Limb (tissue), 2 donors: ENCODE measurements around the gene ILF2.

Experiments
- DNase-seq, 2 donors: peaks; one replicate each; pipeline ENCODE4 v3.0.0-alpha.2; 2016; ENCODE audit errors: extremely low spot score in 2 of 2

ILF2 gene

GRCh38 chr1:153627715-153628626 is 42.8 kb downstream of the ILF2 start, which contains the start of gene S100A1:
Gene S100A1 (plus strand): TSS chr1:153628434. CDS start chr1:153630522, 2,088 bp downstream.
- DNase-seq, result peak in 1 of 2 donors; percentile 63

GRCh38 chr1:153626904-153627714 is 43.7 kb downstream of the ILF2 start, which contains the start of gene S100A13:
Gene S100A13 (minus strand): TSS chr1:153627505. CDS start chr1:153626472, 1,033 bp downstream.
- peak; percentile 83 to 86 for DNase-seq

DNA sequence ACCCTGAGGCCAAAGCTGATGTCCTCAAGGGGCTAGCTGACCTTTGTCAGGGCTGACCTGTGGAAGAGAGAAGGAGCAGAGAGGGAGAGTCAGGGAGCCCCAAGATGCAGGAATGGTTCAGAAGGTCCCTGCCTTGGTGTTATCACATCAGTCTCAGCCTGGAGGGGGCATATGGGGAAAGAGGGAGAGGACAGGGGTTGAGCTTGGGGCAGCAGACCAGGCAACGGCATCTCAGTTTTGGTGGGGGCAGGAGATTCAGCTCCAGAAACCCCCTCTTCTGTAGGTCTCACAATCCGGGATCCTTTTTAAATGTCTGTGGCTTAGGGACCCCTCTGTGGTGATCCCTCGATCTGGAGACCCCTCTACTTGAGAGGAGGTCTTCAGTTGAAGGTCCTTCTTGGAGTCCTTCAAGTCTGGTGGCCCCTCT is 44.3 kb downstream of the ILF2 start:
- no peak for DNase-seq

DNA sequence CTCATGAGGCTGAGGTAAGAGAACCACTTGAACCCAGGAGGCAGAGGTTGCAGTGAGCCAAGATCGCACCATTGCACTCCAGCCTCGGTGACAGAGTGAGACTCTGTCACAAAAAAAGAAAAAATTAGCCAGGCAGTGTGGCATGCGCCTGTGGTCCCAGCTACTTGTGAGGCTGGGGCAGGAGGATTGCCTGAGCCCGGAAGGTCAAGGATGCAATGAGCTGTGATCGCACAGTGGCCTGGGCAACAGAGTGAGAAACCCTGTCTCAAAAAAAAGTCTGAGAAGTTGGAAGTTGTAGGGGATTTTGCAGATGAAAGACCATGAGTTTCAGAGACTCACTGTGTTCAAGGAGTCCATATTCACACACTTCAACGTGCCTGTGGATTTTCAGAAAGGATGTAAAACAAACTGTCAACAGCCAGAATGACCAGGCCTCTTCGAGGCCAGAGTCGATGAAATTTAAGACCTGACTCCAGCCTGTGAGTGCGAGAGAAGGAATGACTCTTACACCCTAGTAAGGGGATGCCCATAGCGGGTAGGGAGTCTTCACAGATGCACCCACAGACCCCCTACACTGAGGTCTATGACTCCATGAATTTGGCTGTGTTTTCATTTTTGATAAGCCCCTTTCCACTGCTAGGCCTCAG is 45.7 kb downstream of the ILF2 start:
- no peak for DNase-seq

DNA sequence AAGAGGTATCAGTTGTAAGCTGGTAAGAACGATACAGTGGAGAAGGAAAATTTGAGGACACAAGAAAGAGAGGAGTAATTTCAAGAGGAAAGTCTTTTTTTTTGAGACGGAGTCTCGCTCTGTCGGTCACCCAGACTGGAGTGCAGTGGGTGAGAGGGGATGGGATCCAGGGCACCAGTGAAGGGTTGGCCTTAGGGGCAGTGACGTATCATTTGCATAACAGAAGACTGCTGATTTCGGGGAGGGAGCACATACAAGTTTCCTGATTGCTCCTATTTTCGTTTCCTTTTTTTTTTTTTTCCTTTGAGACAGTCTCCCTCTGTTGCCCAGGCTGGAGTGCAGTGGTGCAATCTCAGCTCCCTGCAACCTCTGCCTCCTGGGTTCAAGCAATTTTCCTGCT is 47.7 kb downstream of the ILF2 start:
- DNase-seq, result no peak

DNA sequence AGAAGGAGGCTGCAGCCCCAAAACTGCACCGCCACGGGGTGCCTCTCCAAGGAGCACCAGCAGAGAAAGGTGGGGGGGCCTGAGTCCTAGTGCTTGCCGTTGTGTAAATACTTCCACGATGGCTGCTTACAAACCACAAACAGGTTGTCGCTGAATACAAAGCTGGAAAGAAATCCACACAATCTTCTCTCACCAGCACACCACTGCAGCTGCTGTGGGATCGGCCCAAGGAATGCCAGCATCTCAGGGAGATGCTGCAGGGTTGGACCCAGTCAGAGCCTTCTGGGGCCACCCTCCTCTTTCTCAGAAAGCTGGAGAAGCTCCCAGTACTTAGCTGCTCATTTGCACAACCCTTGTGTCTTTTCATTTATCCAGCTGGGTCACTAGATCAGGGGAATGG is 51.6 kb downstream of the ILF2 start:
- no peak for DNase-seq

GRCh38 chr1:153617663-153618062 is 53.1 kb downstream of the ILF2 start:
- peak in 1 of 2 donors; percentile 79 for DNase-seq

GRCh38 chr1:153616917-153617311 is 53.9 kb downstream of the ILF2 start:
- DNase-seq, result no peak

GRCh38 chr1:153616144-153616916 is 54.5 kb downstream of the ILF2 start, which contains the start of gene S100A14:
Gene S100A14 (minus strand): TSS chr1:153616325. CDS start chr1:153615858, 467 bp downstream.
- no peak for DNase-seq

GRCh38 chr1:153615406-153615805 is 55.4 kb downstream of the ILF2 start:
- no peak for DNase-seq

- no peak for DNase-seq
These were observed 55.9 kb downstream of the ILF2 start for GRCh38 chr1:153614906-153615305.

DNA sequence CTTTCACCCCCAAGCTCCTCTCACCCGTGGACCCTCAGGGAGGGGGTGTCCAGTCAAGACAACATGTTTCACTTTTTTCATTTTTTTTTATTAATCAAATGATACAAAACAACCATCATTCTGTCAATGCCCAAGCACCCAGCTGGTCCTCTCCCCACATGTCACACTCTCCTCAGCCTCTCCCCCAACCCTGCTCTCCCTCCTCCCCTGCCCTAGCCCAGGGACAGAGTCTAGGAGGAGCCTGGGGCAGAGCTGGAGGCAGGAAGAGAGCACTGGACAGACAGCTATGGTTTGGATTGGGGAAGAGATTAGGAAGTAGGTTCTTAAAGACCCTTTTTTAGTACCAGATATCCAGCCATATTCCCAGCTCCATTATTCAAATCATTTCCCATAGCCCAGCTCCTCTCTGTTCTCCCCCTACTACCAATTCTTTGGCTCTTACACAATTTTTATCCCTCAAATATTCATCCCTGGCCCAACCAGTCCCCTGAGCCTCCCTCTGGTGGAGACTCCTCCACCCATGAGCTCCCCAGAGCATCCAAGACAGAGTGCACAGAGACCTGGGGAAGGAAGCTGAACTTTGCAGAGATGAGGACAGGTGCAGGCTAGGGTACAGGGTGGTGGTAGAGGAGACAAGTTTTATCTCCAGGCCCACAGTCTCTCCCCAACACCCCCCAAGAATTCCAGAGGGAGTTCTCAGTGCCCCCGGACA is 56.4 kb downstream of the ILF2 start:
- no peak for DNase-seq

DNA sequence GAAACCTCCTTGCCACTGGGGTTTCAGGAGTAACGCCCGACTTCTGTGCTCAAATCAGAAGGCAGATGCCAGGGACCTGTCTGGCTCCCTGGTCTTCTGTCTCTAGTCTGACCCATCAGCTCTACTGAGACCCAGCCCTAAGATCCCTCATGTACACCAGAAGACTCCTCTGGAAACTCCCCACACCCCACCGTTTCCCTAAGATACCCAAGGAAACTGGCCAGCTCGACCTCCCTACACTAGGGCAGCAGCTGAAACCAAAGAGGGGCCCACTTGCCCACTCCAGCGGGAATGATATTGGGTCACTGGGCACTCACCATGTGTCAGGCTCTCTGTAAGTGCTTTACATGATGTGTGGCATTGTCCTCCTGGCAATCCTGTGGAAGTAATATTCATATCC is 57.4 kb downstream of the ILF2 start:
- DNase-seq, result no peak

DNA sequence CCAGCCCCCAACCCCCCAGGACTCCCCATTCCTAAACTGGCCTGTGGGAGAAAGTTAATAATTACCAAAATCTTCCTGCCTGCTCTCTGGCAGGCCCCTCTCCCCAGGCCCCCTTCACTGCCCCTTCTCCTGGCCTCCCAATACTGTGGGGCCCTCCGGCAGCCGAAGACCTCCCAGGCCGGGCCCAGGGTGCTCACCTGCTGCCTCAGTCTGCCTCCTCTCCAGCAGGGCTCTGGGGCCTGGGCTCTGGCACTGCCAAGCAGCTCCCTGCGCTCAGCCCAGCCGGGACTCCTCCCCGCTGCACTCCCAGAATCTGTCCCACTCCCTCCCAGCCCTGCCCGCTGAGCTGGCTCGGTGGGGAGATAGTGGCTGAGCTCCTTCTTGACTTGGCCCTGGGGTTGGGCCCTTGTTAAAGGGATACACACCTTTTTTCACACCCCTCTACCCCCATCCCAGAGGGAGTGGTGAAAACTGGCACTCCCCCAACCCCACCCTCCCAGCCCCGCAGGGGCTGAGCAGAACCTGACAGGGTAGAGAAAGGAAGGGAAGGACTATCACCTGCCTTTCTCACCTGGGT is 58.0 kb downstream of the ILF2 start, which contains the start of gene S100A16:
Gene S100A16 (minus strand): TSS at position 383 of the 577 bp plus-strand sequence. CDS start 4,986 bp downstream, outside the sequence.
- peak in 1 of 2 donors; percentile 22 for DNase-seq

DNA sequence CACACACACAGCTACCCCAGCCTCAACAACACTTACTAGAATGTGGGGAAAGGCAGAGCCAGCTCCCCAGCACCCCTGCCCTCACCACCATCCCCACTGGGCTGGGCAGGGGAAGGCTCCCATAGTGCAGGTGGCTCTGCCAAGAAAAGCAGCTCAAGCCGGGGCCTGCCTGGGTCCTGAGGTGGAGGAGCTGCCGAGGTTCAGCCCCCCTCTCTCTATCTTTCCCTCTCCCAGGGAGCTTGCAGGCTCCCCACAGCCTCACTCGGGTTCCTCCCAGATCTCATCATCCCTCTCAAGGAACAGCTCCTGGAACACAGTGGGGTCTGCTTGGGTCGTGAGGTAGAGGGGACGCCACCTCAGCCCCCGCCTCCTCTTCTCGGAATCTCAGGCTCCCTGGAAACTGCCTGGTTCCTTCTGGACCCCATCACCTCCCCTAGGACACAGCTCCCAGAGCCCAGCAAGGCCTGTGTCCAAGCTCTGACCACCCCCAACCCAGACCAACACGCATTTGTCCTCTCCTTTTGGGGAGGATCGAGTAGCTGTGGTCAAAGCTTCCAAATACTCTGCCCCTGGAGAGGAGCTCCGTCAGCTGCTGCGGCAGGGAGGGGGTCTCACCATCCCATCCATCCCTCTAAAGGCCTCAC is 58.6 kb downstream of the ILF2 start:
- DNase-seq, result no peak
